Right atrium auricular region (tissue), 2 donors: ENCODE measurements around the gene DOK1. TPM values are rescaled to one million over a fixed set of nuclear protein-coding genes. Genes with fewer than 3 reads are reported as not detected.
"Not testable (repeated sequence)": the region's sequence is repeated elsewhere in the genome, so short reads cannot be mapped to it uniquely, and the experiment has no call there.

Source experiments
- DNase-seq: peaks from one replicate; pipeline ENCODE4 v3.0.0-alpha.2; 2019; ENCODE audit warnings: low spot score
- H3K27ac ChIP-seq, 2 donors: fragments of 200-600 bp; sonication (generic); 1 replicate in 1 of 2; 2 replicates in 1 of 2; pipeline ENCODE4 v1.5.1; 2016 to 2019
- H3K27me3 ChIP-seq, 2 donors: fragments of 200-600 bp; sonication (generic); one replicate each; pipeline versions ENCODE4 v1.5.1 to v1.6.0; 2017 to 2019
- H3K36me3 ChIP-seq: fragments of 200-600 bp; sonication (generic); one replicate; pipeline ENCODE4 v1.5.1; 2016
- H3K4me1 ChIP-seq, 2 donors: fragments of 200-600 bp; sonication (generic); one replicate each; pipeline versions ENCODE4 v1.5.1 to v1.6.0; 2017 to 2019
- H3K4me3 ChIP-seq, 2 donors: fragments of 200-600 bp; sonication (generic); 1 replicate in 1 of 2; 2 replicates in 1 of 2; pipeline ENCODE4 v1.5.1; 2017 to 2019; ENCODE audit warnings: mild to moderate bottlenecking in 1 of 2, moderate library complexity in 1 of 2
- H3K9me3 ChIP-seq, 2 donors: fragments of 200-600 bp; sonication (generic); one replicate each; pipeline ENCODE4 v1.5.1; 2019
- CTCF ChIP-seq, 2 donors: fragments of 200-600 bp; sonication (generic); IDR thresholded peaks; one replicate each; pipeline ENCODE4 v1.5.1; 2019; ENCODE audit warnings: antibody characterized with exemption in 2 of 2
- total RNA-seq, 2 donors: library from RNA; depleted of rRNA; stranded (reverse); fragments of >200 nt; gene quantifications; one replicate each; pipeline ENCODE4 v1.1.0, GENCODE V29; 2016

The DOK1 gene
- total RNA-seq, 2 donors from 2014 or later: 4.9 to 10.3 TPM

DNA sequence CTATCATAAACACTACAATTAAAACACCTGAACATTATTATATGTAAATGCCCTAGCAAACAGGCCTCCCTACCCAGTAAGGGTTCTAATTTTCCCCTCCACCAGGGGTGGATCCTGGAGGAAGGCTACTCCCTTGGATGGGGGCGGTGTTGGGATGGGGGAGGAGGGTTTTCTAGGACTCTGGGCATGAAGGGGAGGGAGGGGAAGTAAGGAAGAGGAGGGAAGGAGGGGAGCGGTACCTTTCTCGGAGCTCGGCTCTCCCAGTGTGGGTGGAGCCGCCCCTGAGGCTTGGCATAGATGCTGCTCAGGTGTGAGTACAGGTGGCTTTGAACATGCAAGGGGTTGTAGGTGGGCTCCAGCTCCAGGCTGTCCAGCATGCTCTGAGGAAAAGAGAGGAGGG, 5.4 kb downstream of the DOK1 start:
- no peaks in the 10 kb centered on the region for H3K27me3 ChIP-seq
- no peak overlapping the region for H3K4me3 ChIP-seq
- no peak overlapping the region for H3K27ac ChIP-seq
- no peaks in the 10 kb centered on the region for H3K9me3 ChIP-seq
- peaks cover 0 to 7% of the 10 kb centered on the region in 2 donors for H3K4me1 ChIP-seq
- no peaks in the 10 kb centered on the region for H3K36me3 ChIP-seq
- no peak for DNase-seq
- no peak for TF ChIP-seq CTCF (IDR thresholded peaks at IDR 0.05)

DNA sequence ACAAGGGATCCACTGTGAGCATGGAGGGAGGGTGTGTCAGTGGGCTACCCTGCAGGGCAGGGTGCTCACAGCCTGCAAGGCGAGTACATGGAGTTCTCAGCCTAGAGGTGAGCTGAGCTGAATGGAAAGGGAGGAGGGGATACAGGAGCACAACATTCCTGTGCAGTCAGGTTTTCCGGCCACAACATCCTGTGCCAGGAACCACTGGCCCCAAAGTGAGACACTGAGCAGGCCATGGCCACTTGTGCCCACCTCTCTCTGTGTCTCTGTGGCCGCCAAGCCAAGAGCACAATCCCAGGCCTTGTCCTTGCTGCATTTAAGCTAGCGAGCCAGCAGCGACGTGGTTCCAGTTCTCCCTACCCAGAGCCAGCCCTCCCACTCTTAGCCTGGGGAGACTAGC, 6.1 kb downstream of the DOK1 start:
- Histone ChIP-seq H3K9me3 (no peaks in the 10 kb centered on the region), H3K27ac (no peak overlapping the region), H3K4me3 (no peak overlapping the region), H3K27me3 (no peaks in the 10 kb centered on the region), H3K36me3 (no peaks in the 10 kb centered on the region), H3K4me1 (peaks cover 0 to under 1% of the 10 kb centered on the region in 2 donors)
- no peak for DNase-seq
- TF ChIP-seq CTCF (IDR thresholded peaks at IDR 0.05): no peak

DNA sequence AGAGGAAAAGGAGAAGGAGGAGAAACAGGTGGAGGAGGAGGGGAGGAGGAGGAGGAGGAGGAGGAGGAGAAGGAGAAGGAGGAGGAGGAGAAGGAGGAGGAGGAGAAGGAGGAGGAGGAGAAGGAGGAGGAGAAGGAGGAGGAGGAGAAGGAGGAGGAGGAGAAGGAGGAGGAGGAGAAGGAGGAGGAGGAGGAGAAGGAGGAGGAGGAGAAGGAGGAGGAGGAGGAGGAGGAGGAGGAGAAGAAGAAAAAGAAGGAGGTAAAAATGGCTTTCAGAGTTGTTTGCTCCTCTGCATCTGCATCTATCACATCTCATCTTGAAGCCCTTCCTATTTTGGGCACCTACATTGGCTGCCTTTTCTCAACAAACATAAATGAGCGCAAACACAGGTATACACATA, 6.5 kb downstream of the DOK1 start:
- H3K36me3 ChIP-seq, H3K4me3 ChIP-seq, H3K27me3 ChIP-seq: not testable (repeated sequence)

DNA sequence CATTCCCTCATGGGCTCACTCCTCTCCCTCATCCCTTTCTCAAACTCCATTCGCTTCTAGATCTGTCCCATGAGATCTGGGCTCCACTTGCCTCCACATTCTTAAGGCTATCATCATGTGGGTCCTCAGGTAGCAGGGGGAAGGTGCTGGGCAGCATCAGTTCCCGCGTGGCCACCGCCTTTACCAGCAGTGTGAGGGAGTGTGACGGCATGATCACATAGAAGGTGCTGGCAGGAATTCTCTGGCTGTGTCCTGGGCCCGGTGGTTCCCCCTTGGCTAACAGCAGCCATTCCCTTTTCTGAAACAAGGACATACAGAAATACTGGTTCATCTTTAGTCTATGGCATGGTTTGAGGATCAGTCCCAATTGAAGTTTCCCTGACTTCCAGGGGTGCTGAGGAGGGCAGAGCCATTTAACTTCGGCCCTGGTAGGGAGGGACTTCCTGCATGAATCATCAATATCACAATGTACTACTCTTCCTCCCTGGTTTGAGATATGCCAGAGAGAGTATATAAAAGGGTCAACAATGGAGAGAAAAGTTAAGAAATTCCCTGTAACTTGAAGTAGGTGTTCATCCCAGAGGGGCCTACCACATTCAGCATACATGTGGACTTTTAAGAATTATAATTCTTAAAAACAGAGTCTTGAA, 7.7 kb downstream of the DOK1 start:
- Histone ChIP-seq H3K4me1 (no peaks in the 10 kb centered on the region), H3K27me3 (no peaks in the 10 kb centered on the region), H3K4me3 (no peak overlapping the region), H3K27ac (no peak overlapping the region), H3K9me3 (no peaks in the 10 kb centered on the region), H3K36me3 (no peaks in the 10 kb centered on the region)
- no peak for DNase-seq
- TF ChIP-seq CTCF (IDR thresholded peaks at IDR 0.05): no peak

More for the DNA sequence above, 6.5 kb downstream of the DOK1 start:
- H3K27ac ChIP-seq, DNase-seq, H3K4me1 ChIP-seq, H3K9me3 ChIP-seq: not testable (repeated sequence)

GRCh38 chr2:74564222-74564621, 9.7 kb downstream of the DOK1 start:
- Histone ChIP-seq H3K4me1 (no peaks in the 10 kb centered on the region), H3K27me3 (no peaks in the 10 kb centered on the region), H3K9me3 (no peaks in the 10 kb centered on the region), H3K36me3 (no peaks in the 10 kb centered on the region), H3K27ac (no peak overlapping the region), H3K4me3 (no peak overlapping the region)
- no peak for TF ChIP-seq CTCF (IDR thresholded peaks at IDR 0.05)
- DNase-seq: no peak

DNA sequence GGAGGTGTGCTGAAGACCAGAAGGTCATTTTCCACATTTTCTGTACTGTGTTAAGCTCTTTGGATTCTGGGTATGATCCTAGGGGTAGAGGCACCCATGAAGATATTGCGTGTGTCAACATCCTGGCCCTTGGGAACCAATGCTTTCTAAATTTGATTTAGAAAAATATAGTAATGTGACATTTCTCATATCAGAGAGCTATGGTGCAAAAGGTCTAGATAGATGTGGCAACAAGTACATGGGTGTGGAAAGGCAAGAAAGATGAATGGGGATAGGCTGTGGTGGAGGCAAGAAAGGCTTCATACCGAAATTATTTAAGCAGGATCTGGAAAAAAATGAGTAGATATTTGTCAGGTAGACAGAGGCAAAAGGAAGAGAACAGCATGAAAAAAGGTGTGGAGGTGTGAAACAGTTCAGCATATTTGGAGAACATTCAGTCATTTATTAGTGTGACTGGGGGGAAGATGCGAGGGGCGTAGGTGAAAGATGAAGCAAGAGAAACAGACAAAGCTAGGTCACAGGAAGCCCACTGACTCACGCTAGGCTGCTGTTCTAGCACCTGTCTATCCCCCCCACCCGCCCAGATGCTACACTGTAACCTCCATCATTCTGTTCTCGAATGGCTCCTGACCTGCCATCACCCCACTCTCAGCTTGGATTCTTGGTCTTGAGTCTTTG, 11.7 kb downstream of the DOK1 start:
- Histone ChIP-seq H3K27me3 (no peaks in the 10 kb centered on the region), H3K36me3 (no peaks in the 10 kb centered on the region), H3K9me3 (no peaks in the 10 kb centered on the region), H3K4me1 (no peaks in the 10 kb centered on the region), H3K27ac (no peak overlapping the region), H3K4me3 (no peak overlapping the region)
- no peak for TF ChIP-seq CTCF (IDR thresholded peaks at IDR 0.05)
- no peak for DNase-seq
